ENCODE measurements around the gene MUSTN1.

Gene MUSTN1

DNA sequence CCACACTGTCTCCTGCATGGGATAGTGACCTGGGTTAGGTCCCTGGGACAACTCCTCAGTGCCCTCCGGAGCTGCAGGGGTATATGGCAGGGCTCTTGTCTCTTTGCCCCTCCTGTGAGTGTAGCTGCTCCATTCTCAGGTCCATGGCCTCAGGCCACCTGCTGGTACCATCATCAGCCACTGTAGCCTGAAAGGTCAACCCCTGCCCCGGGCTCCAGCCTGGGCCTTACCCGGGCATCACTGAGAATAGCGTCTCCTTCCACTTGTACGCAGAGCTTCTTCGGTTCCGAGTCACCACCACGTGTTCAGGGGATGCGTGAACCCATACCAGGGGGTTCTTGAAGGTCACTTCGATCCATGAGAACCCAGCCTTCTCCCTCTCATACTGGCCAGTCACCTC lies 18.2 kb downstream of the MUSTN1 start:
- Histone ChIP-seq H3K27me3 (replicated peaks; ENCODE audit: insufficient read depth, low read length) (no peaks in the 10 kb centered on the region), H4K20me1 (ENCODE audit: insufficient read depth, low read length) (no peaks in the 10 kb centered on the region)

DNA sequence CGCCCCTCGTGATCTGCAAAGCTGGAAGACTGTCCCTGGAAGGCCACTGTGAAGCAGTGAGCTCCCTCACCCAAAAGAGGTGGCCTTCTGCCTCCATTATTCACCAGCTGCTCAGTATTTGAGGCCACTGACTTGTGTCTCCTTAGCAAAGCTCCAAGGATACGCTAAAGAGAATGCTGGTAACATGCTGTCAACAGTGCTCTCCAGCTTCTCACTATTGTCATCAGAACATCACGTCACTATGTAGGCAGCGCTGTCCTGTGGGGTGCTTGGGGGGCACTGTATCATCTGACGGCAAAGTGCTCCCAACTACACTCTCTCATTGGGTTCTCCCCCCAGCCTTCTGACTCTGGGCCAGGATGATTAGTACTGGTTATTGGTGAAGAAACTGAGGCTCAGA lies 18.6 kb downstream of the MUSTN1 start:
- no peaks in the 10 kb centered on the region for H3K36me3 ChIP-seq (replicated peaks; ENCODE audit: insufficient read depth, low read length)

More for the DNA sequence above, 18.2 kb downstream of the MUSTN1 start:
- Histone ChIP-seq H3K4me1 (ENCODE audit: low read length) (no peaks in the 10 kb centered on the region), H3K79me2 (ENCODE audit: low read length) (no peaks in the 10 kb centered on the region), H3K9me3 (replicated peaks; ENCODE audit: insufficient read depth, low read length) (no peaks in the 10 kb centered on the region), H3K4me2 (ENCODE audit: low read depth, low read length) (no peak overlapping the region), H3K27ac (ENCODE audit: low read length) (no peak overlapping the region), H3F3A (ENCODE audit: insufficient read depth, low read length) (no peaks in the 10 kb centered on the region), H2AFZ (ENCODE audit: low read length) (no peak overlapping the region), H3K9me2 (replicated peaks; ENCODE audit: insufficient read depth, low read length) (no peaks in the 10 kb centered on the region), H3K4me3 (ENCODE audit: low read length) (no peak overlapping the region), H3K36me3 (replicated peaks; ENCODE audit: insufficient read depth, low read length) (no peaks in the 10 kb centered on the region), H3K9ac (ENCODE audit: low read length) (no peak overlapping the region)
- no peak for DNase-seq
- TF ChIP-seq EZH2 (optimal IDR thresholded peaks at IDR 0.05; ENCODE audit: low read depth, low read length) (no peak), EZH2phosphoT487 (IDR thresholded peaks at IDR 0.05; ENCODE audit: low read length) (no peak), CTCF (IDR thresholded peaks at IDR 0.05; ENCODE audit: low read length) (no peak)

GRCh38 chr3:52813810-52814209 lies 21.0 kb downstream of the MUSTN1 start:
- Histone ChIP-seq H3K36me3 (replicated peaks; ENCODE audit: insufficient read depth, low read length) (no peaks in the 10 kb centered on the region), H3K9ac (ENCODE audit: low read length) (no peak overlapping the region), H3K27ac (ENCODE audit: low read length) (no peak overlapping the region), H4K20me1 (ENCODE audit: insufficient read depth, low read length) (no peaks in the 10 kb centered on the region), H3F3A (ENCODE audit: insufficient read depth, low read length) (no peaks in the 10 kb centered on the region), H3K4me2 (ENCODE audit: low read depth, low read length) (no peak overlapping the region), H3K27me3 (replicated peaks; ENCODE audit: insufficient read depth, low read length) (no peaks in the 10 kb centered on the region), H3K9me2 (replicated peaks; ENCODE audit: insufficient read depth, low read length) (no peaks in the 10 kb centered on the region), H2AFZ (ENCODE audit: low read length) (no peak overlapping the region), H3K79me2 (ENCODE audit: low read length) (no peaks in the 10 kb centered on the region), H3K4me3 (ENCODE audit: low read length) (no peak overlapping the region), H3K4me1 (ENCODE audit: low read length) (no peaks in the 10 kb centered on the region), H3K9me3 (replicated peaks; ENCODE audit: insufficient read depth, low read length) (no peaks in the 10 kb centered on the region)
- no peak for DNase-seq
- TF ChIP-seq CTCF (IDR thresholded peaks at IDR 0.05; ENCODE audit: low read length) (no peak), EZH2 (optimal IDR thresholded peaks at IDR 0.05; ENCODE audit: low read depth, low read length) (no peak), EZH2phosphoT487 (IDR thresholded peaks at IDR 0.05; ENCODE audit: low read length) (no peak)

More for the DNA sequence above, 18.6 kb downstream of the MUSTN1 start:
- no peak overlapping the region for H3K27ac ChIP-seq (ENCODE audit: low read length)
- no peaks in the 10 kb centered on the region for H3K9me2 ChIP-seq (replicated peaks; ENCODE audit: insufficient read depth, low read length)
- no peak overlapping the region for H3K4me2 ChIP-seq (ENCODE audit: low read depth, low read length)
- no peak for TF ChIP-seq EZH2 (optimal IDR thresholded peaks at IDR 0.05; ENCODE audit: low read depth, low read length)
- TF ChIP-seq CTCF (IDR thresholded peaks at IDR 0.05; ENCODE audit: low read length): no peak
- TF ChIP-seq EZH2phosphoT487 (IDR thresholded peaks at IDR 0.05; ENCODE audit: low read length): no peak
- no peak overlapping the region for H2AFZ ChIP-seq (ENCODE audit: low read length)
- no peaks in the 10 kb centered on the region for H3F3A ChIP-seq (ENCODE audit: insufficient read depth, low read length)
- no peak overlapping the region for H3K4me3 ChIP-seq (ENCODE audit: low read length)
- no peaks in the 10 kb centered on the region for H4K20me1 ChIP-seq (ENCODE audit: insufficient read depth, low read length)
- no peak for DNase-seq
- no peaks in the 10 kb centered on the region for H3K27me3 ChIP-seq (replicated peaks; ENCODE audit: insufficient read depth, low read length)
- H3K4me1 ChIP-seq (ENCODE audit: low read length): no peaks in the 10 kb centered on the region
- H3K79me2 ChIP-seq (ENCODE audit: low read length): no peaks in the 10 kb centered on the region
- H3K9me3 ChIP-seq (replicated peaks; ENCODE audit: insufficient read depth, low read length): no peaks in the 10 kb centered on the region
- no peak overlapping the region for H3K9ac ChIP-seq (ENCODE audit: low read length)
